ENCODE data around the gene NANOS2.
A peak's percentile ranks its signal among the peaks of the same experiment; 100 is the strongest.

The NANOS2 gene

GRCh38 chr19:45931055-45931454, 16.5 kb upstream of the NANOS2 start:
- DNase-seq (ENCODE audit: insufficient read length, low spot score), result no peak
- no peak for FAIRE-seq

- FAIRE-seq, result no peak
- DNase-seq (ENCODE audit: insufficient read length, low spot score), result no peak
Observed at GRCh38 chr19:45929247-45929646, 14.7 kb upstream of the NANOS2 start.

- peak; percentile 96 for FAIRE-seq
- peak; percentile 98 for DNase-seq (ENCODE audit: insufficient read length, low spot score)
Observed at GRCh38 chr19:45927565-45928261, 13.1 kb upstream of the NANOS2 start.

GRCh38 chr19:45924891-45925447, 10.4 kb upstream of the NANOS2 start:
- FAIRE-seq, result no peak

GRCh38 chr19:45922281-45922680, 7.7 kb upstream of the NANOS2 start:
- FAIRE-seq, result no peak
- no peak for DNase-seq (ENCODE audit: insufficient read length, low spot score)

More at GRCh38 chr19:45924891-45925447, 10.4 kb upstream of the NANOS2 start:
- DNase-seq (ENCODE audit: insufficient read length, low spot score), result no peak

GRCh38 chr19:45920458-45920857, 5.9 kb upstream of the NANOS2 start:
- DNase-seq (ENCODE audit: insufficient read length, low spot score) (no peak), FAIRE-seq (no peak)

- DNase-seq (ENCODE audit: insufficient read length, low spot score) (no peak), FAIRE-seq (peak; percentile 63)
Observed at GRCh38 chr19:45919678-45920077, 5.1 kb upstream of the NANOS2 start.

GRCh38 chr19:45918721-45919120, 4.1 kb upstream of the NANOS2 start:
- DNase-seq (ENCODE audit: insufficient read length, low spot score) (no peak), FAIRE-seq (no peak)

- FAIRE-seq (no peak), DNase-seq (ENCODE audit: insufficient read length, low spot score) (no peak)
Observed at GRCh38 chr19:45917421-45918091, 3.0 kb upstream of the NANOS2 start.

GRCh38 chr19:45911291-45911690, 3.3 kb downstream of the NANOS2 start:
- FAIRE-seq, result no peak
- DNase-seq (ENCODE audit: insufficient read length, low spot score), result no peak

GRCh38 chr19:45908956-45909355, 5.6 kb downstream of the NANOS2 start:
- no peak for FAIRE-seq
- no peak for DNase-seq (ENCODE audit: insufficient read length, low spot score)

- DNase-seq (ENCODE audit: insufficient read length, low spot score) (no peak), FAIRE-seq (no peak)
Observed at GRCh38 chr19:45906221-45906620, 8.4 kb downstream of the NANOS2 start.

GRCh38 chr19:45905011-45905410, 9.6 kb downstream of the NANOS2 start:
- no peak for DNase-seq (ENCODE audit: insufficient read length, low spot score)
- no peak for FAIRE-seq

- DNase-seq (ENCODE audit: insufficient read length, low spot score) (peak; percentile 100), FAIRE-seq (peak; percentile 99)
Observed at GRCh38 chr19:45902651-45903625, 11.6 kb downstream of the NANOS2 start.

GRCh38 chr19:45901912-45902650, 12.5 kb downstream of the NANOS2 start, which contains the start of gene MYPOP:
TSS of gene MYPOP (minus strand) at chr19:45902613. CDS start at chr19:45901773, 840 bp downstream.
- no peak for FAIRE-seq
- DNase-seq (ENCODE audit: insufficient read length, low spot score), result no peak

- DNase-seq (ENCODE audit: insufficient read length, low spot score), result no peak
- no peak for FAIRE-seq
Observed at GRCh38 chr19:45901432-45901911, 13.1 kb downstream of the NANOS2 start.

GRCh38 chr19:45900738-45901431, 13.7 kb downstream of the NANOS2 start:
- DNase-seq (ENCODE audit: insufficient read length, low spot score), result no peak
- no peak for FAIRE-seq

- DNase-seq (ENCODE audit: insufficient read length, low spot score), result no peak
- no peak for FAIRE-seq
Observed at GRCh38 chr19:45899919-45900589, 14.5 kb downstream of the NANOS2 start.

- DNase-seq (ENCODE audit: insufficient read length, low spot score) (no peak), FAIRE-seq (no peak)
Observed at GRCh38 chr19:45899253-45899652, 15.3 kb downstream of the NANOS2 start.
